Panc1 (cell line): ENCODE results near the gene ACACA.

Experiments used
- CTCF ChIP-seq: fragments of 450-650 bp; IDR thresholded peaks from 2 replicates; pipeline ENCODE4 v1.5.1; 2017; ENCODE audit warnings: mild to moderate bottlenecking
- POLR2AphosphoS5 ChIP-seq: IDR thresholded peaks from 2 replicates; pipeline ENCODE4 v1.6.1; 2012; ENCODE audit warnings: mild to moderate bottlenecking, low read depth, low read length, moderate library complexity
- SIN3A ChIP-seq: IDR thresholded peaks from 2 replicates; pipeline ENCODE4 v1.6.1; 2012; ENCODE audit warnings: low read depth, mild to moderate bottlenecking, low read length, moderate library complexity, borderline replicate concordance; ENCODE audit not compliant: insufficient read depth
- TCF7L2 ChIP-seq: IDR thresholded peaks from 2 replicates; pipeline ENCODE4 v1.6.1; 2011; ENCODE audit warnings: mild to moderate bottlenecking, low read depth, low read length, inconsistent platforms

- TF ChIP-seq CTCF (no peak), SIN3A (no peak), POLR2AphosphoS5 (no peak), TCF7L2 (no peak)
These were observed 303.4 kb downstream of the ACACA start for GRCh38 chr17:37103231-37103630.
